ENCODE results near the gene MAP2. TPM values are rescaled to one million over a fixed set of nuclear protein-coding genes. Genes with fewer than 3 reads are reported as not detected.

Gene MAP2
- total and polyA plus RNA-seq, 2 of the 13 experiments (the other 11 are each of a cell fraction or from before 2014, with no cell fraction given): 0.08 TPM; not detected in 1

DNA sequence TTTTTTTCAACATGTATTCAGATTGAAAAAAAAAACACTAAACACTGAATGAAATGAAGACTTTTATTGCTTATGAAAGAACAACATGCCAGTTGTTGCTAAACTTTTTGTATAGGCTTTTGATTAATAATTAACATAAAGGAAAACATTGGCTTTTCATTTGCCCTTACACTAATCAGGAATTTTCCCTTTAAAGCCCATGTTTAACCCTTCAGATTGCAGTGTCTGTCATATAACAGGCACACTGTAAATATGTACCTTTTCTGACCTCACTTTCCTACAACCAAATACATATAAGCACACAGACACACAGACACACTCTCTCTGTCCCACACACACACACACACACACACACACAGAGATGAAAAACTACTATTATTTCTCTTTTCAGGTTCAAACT lies 84.4 kb downstream of the MAP2 start (continued):
- TF ChIP-seq ZNF737 (CRISPR knock-in tag; IDR thresholded peaks at IDR 0.05; ENCODE audit: borderline replicate concordance) (no peak), XBP1 (CRISPR knock-in tag; IDR thresholded peaks at IDR 0.05) (no peak), MIXL1 (CRISPR knock-in tag; IDR thresholded peaks at IDR 0.05) (peak; percentile 57; the same call in 1 of the 2 replicates), GPN1 (CRISPR knock-in tag; IDR thresholded peaks at IDR 0.05; ENCODE audit: borderline replicate concordance) (no peak), ZMYM3 (CRISPR knock-in tag; IDR thresholded peaks at IDR 0.05) (no peak), CEBPZ (IDR thresholded peaks at IDR 0.05; ENCODE audit: low read length) (no peak), PAXIP1 (CRISPR knock-in tag; conservative IDR thresholded peaks at IDR 0.05) (peak; percentile 45; the same call in 1 of the 2 replicates), RBAK (CRISPR knock-in tag; IDR thresholded peaks at IDR 0.05) (no peak), CREB1 (IDR thresholded peaks at IDR 0.05) (0 out of 2 replicates have a peak, but pooled peaks have one; percentile 18), CREB1 (CRISPR knock-in tag; IDR thresholded peaks at IDR 0.05) (no peak), NCOA1 (CRISPR knock-in tag; IDR thresholded peaks at IDR 0.05) (no peak)
- TF ChIP-seq, protein P1, sequence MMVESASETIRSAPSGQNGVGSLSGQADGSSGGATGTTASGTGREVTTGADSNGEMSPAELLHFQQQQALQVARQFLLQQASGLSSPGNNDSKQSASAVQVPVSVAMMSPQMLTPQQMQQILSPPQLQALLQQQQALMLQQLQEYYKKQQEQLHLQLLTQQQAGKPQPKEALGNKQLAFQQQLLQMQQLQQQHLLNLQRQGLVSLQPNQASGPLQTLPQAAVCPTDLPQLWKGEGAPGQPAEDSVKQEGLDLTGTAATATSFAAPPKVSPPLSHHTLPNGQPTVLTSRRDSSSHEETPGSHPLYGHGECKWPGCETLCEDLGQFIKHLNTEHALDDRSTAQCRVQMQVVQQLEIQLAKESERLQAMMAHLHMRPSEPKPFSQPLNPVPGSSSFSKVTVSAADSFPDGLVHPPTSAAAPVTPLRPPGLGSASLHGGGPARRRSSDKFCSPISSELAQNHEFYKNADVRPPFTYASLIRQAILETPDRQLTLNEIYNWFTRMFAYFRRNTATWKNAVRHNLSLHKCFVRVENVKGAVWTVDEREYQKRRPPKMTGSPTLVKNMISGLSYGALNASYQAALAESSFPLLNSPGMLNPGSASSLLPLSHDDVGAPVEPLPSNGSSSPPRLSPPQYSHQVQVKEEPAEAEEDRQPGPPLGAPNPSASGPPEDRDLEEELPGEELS (CRISPR knock-in tag; IDR thresholded peaks at IDR 0.05): peak; percentile 39; the same call in 1 of the 2 replicates
- TF ChIP-seq, protein P2, sequence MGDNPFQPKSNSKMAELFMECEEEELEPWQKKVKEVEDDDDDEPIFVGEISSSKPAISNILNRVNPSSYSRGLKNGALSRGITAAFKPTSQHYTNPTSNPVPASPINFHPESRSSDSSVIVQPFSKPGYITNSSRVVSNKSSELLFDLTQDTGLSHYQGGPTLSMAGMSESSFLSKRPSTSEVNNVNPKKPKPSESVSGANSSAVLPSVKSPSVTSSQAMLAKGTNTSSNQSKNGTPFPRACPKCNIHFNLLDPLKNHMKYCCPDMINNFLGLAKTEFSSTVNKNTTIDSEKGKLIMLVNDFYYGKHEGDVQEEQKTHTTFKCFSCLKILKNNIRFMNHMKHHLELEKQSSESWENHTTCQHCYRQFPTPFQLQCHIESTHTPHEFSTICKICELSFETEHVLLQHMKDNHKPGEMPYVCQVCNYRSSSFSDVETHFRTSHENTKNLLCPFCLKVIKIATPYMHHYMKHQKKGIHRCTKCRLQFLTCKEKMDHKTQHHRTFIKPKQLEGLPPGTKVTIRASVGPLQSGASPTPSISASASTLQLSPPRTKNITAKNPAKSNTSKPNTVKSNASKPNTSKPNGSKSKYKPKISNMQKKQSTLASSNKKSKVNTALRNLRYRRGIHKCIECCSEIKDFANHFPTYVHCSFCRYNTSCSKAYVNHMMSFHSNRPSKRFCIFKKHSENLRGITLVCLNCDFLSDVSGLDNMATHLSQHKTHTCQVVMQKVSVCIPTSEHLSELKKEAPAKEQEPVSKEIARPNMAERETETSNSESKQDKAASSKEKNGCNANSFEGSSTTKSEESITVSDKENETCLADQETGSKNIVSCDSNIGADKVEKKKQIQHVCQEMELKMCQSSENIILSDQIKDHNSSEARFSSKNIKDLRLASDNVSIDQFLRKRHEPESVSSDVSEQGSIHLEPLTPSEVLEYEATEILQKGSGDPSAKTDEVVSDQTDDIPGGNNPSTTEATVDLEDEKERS (CRISPR knock-in tag; IDR thresholded peaks at IDR 0.05): no peak

Data from HepG2 (cell line).